GM18873 (cell line): ENCODE results near the gene ZNF609.
"Not testable (repeated sequence)": the region's sequence is repeated elsewhere in the genome, so short reads cannot be mapped to it uniquely, and the experiment has no call there.

Experiments
- ATAC-seq: cut with Tn5 transposase; IDR thresholded peaks from one replicate; pipeline ENCODE4 v1.9.1; 2021; ENCODE audit warnings: mild to moderate bottlenecking, moderate library complexity, moderate number of reproducible peaks; ENCODE audit not compliant: unreplicated experiment, low FRiP score

Gene ZNF609

DNA sequence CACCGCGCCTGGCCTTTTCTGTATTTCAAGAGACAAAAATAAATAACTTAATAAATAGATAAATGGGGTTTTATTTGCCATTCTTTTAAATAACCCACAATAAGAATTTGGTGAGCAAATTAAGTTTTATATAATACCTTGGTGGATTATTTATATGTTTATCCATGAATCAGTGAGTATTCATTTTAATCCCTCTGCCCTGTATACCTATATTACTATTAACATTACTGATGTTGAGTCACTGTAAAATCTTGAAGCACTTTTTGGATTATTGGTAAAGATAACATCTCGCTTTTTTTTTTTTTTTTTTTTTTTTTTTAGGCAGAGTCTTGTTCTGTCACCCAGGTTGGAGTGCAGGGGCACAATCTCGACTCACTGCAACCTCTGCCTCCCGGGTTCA, 154.1 kb downstream of the ZNF609 start:
- ATAC-seq: no peak

DNA sequence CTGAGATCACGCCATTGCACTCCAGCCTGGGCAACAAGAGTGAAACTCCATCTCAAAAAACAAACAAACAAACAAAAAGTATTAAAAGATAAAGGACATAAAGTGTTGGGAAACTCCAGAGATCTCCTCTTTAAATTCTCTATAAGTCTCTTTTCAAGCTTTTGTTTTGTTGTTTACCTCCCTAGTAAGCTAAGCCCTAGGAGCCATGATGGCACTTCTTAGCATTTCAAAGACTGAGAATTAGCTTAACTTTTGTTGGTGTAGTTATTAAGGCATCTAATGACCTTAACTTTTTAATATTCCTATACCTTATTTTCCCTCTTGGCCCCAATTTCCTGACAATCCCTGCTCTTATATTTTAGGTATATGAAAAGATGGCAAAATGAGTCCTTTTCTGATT, 157.3 kb downstream of the ZNF609 start:
- no peak for ATAC-seq

DNA sequence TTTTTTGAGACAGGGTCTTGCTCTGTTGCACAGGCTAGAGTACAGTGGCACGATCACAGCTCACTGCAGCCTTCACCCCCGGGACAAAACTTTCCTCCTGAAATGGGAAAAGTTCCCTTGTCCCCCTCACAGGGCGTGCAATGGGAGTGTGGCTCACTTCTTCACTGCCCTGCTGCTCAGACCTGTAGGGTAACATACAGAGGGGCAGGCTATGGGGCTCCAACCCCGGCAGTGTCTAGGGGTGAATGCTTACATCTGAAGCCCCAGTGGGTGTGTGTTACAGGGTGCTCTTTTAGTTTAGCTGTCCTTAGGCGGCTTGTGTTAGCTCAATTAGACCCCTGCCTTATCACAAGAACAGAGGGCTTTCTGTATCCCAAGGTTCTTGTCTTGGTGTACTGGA, 157.8 kb downstream of the ZNF609 start:
- no peak for ATAC-seq

DNA sequence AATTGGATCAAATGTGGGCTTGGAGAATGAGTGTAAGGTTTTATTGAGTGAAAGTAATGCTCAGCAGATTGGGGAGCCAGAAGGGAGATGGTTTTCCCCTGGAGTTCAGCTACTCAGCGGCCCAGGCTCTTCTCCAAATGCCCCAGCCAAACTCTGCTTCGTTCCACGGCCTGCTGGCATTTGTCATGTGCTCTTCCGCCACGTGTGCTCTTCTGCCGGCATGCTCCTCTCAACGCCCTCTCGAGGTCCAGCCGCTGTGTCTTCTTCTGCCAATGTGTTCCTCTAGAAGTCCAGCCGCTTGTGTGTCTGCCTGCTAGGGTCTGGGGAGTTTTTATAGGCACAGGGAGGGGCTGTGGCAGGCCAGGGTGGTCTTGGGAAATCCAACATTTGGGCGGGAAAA, 158.2 kb downstream of the ZNF609 start:
- ATAC-seq: no peak

DNA sequence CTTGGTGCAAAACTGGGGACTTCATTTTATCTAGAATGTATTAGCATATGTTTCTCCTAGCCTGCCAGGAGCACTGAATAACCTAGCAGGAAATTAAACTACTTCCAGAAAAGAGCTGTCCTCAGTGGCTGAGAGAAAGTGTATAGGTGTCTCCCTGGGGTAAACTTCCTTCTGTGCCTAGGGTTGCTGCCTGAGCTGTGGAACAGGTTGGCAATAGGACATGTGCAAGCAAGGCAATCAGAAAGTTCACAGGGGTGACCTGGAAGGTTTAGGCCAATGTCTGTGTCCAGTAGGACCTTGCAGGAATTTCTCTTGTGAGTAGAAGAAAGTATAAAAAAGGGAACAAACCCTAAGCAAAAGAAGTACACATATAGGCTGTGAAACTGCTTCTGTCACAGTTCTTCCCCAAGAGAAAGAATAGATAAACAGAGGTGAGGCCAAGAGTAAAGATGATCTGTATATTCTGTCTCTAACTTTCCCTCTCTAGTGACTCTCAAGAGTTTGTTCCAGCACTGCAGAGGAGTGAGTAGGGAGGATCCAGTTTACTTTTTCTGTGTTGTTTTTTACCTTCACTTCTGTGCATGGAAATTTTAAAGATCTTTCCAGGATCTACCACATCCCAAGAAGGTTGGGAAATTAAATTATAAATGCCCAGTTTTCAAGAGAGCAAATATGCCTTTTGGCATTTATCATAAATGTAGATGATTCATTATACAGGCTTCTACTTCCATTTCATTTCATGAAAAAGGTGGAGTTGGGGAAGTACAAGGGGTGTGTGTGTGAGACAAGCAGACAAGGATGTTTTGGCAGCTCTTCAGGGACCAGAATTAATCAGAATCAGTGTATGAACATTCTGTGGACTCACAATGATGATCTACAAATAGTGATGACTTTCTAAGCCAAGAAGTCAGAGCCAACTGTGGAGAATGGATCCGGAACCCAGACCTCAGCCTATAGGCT, 159.8 kb downstream of the ZNF609 start:
- ATAC-seq: no peak

DNA sequence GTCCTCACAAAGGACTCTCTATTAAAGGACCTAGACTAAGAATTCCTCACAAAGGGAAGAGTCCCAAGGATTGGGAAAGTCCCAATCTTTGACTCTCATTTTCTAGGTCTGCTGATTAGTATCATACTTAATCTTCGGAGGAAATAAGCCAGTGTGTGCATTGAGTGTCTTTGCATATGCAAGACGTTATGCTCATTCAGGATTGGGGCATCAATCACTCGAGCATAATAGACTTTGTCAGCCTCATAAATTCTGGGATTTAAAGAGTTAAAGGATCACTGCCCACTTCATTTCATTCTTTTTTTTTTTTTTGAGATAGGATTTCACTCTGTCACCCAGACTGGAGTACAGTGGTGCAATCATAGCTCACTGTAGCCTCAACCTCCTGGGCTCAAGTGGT, 160.7 kb downstream of the ZNF609 start:
- ATAC-seq: no peak

DNA sequence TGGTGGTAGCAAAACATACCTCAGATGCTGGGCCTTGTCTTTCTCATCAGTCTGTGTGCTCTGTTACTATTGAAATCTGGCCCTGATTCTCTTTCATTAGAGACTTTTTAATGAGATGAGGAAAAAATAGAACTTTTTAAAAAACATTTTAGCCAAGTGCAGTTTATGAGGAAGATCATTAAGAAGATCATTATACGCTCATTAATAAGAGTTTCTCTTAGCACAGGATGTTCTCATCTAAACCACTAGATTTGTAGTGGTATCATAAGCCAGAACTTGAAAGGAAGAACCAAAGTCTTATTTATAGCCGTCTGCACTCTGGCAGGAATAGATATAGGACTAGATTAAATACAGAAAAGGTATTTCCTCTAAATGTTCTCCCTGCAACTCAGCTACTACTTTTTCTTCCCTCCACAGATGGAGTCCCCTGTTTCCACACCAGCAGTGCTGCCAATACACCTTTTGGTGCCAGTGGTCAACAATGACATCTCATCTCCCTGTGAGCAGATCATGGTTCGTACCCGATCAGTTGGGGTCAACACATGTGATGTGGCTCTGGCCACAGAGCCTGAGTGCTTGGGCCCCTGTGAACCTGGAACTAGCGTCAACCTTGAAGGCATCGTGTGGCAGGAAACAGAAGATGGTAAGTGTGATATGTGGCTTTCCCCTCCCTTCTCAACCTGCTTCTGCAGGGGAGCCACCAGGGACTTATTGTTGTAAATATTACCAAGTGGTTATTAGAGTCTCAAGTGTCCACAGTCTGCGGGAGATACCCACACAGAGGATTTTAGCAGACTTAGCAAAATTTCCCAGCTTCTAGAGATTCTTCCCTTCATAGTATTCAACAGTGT, 162.3 kb downstream of the ZNF609 start:
- no peak for ATAC-seq

DNA sequence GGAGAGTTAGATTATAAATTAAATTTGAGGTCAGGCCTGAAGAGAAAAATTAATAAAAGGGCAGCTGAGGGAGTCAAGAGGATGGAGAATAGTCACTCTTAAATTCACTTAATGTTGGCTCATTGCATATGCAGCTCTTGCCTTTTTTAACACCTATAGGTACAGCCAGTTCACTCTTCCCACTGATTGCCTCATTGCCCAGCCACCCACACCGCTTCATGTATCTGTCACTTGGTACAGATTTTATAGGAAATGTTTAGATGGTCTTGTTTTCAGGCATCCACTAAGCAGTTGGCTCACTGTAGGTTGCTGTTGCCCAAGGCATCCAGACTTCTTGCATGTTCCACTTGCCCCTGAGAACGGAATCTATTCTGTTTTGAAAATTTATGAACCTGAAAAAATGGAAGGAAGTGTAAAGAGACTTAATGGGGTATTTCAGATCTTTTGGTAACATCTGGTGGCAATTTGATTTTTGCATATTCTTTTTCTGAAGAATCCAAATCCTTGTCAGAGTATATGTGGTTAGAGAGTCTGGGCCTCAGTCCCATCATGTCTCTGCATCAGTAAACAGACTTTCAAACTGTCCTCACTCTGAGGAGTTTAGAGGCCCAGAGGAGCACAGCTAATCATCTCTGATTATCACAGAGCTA, 163.1 kb downstream of the ZNF609 start:
- ATAC-seq: no peak

DNA sequence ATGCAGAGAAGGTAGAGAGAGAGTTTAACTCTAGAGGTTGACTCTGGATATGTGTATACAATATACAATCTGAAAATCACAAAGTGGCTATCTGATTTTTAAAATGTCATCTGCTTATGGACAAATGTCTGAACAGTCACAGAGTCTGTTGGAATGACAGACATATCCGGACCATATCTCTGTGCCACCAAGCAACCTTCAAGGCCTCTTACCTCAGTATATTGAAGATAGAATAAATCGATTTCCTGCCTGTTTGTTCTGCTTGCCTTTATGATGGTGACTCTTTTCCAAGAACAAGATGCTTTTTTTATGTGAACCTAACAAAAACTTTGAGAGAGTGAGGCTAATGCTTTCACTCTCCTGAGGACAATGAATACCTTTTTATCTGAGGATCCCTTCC, 163.9 kb downstream of the ZNF609 start:
- ATAC-seq: no peak

DNA sequence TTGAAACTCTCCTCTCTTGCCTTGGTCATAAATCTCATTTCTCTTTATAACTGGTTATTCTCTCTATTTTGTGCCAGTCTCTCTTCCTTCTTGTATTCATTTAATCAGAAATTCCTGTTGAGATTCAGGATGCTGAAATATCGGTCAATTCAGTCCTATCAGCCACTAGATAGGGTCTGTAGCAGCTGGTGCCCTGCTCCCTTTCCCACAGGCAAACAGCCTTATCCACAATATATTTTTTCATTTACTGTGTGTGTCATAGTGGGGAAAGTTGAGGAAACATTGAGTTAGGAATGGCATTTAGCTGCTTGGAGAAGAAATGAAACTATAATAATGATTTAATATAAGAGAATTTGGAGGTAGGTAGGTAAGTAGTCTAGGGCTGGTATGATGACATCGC, 168.7 kb downstream of the ZNF609 start:
- no peak for ATAC-seq

DNA sequence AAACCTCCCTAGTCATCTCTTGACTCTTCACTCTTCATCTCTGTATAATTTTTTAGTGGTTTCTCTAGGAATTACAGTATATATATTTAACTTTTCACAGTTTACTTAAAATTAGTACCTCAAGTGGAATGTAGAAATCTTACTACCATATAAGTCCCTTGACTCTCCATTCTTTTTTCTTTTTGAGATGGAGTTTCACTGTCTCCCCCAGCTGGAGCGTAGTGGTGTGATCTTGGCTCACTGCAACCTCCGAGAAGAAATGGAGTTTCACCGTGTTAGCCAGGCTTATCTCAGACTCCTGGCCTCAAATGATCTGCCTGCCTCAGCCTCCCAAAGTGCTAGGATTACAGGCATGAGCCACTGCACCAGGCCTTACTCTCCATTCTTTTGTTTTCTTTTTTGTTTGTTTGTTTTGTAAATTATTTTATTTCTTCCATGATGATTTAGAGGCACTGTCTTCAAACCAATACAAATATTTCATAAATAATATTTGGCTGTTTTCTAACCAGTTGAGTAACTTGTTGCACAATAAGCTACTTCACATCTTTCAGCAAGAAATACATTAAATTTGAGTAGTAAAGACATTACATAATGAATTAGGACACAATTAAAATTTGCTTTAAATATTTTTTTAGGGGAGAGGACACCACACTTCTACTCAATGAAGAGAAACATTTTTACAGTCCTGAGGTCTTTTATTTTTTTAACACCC, 170.2 kb downstream of the ZNF609 start:
- ATAC-seq: no peak

DNA sequence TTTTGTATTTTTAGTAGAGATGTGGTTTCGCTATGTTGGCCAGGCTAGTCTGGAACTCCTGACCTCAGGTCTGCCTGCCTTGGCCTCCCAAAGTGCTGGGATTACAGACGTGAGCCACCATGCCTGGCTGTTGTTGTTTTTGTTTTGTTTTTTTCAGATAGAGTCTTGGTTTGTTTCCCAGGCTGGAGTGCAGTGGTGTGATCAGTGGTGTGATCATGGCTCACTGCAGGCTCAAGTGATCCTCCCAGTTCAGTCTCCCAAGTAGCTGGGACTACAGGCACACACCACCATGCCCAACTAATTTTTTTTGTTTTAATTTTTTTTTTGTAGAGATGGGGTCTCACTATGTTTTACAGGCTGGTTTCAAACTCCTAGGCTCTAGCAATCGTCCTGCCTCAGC, 172.3 kb downstream of the ZNF609 start:
- ATAC-seq: not testable (repeated sequence)

DNA sequence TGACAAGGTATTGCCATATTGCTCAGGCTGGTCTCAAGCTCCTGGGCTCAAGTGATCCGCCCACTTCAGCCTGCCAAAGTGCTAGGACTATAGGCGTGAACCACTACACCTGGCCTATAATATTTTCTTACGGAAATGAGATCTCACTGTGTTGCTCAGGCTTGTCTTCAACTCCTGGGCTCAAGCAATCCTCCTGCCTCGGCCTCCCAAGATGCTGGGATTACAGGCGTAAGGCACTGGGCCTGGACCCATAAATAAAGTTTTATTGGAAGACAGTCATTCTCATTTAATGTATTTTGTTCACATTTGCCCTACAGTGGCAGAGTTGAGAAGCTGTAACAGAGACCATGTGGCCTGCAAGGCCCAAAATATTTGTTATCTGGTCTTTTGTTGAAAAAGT, 173.0 kb downstream of the ZNF609 start:
- ATAC-seq: no peak

DNA sequence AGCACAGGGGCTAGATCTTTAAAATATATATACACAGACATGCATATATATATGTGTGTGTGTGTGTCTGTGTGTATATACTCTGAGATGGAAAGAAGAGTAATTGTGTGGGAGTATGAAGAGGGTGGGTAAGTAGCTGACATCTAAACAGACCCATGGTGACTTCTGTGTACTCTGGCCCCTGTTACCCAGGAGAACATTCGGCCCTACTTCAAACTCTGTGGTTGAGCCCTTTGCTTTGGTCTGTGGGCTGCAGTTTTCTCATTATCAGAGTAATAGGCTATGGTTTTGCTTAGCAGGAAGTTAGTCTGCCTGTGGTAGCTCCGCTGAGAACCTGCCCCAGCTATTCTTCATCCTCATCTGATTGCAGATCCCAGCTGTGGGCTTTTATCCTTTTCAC, 173.6 kb downstream of the ZNF609 start:
- ATAC-seq: peak; percentile 62

DNA sequence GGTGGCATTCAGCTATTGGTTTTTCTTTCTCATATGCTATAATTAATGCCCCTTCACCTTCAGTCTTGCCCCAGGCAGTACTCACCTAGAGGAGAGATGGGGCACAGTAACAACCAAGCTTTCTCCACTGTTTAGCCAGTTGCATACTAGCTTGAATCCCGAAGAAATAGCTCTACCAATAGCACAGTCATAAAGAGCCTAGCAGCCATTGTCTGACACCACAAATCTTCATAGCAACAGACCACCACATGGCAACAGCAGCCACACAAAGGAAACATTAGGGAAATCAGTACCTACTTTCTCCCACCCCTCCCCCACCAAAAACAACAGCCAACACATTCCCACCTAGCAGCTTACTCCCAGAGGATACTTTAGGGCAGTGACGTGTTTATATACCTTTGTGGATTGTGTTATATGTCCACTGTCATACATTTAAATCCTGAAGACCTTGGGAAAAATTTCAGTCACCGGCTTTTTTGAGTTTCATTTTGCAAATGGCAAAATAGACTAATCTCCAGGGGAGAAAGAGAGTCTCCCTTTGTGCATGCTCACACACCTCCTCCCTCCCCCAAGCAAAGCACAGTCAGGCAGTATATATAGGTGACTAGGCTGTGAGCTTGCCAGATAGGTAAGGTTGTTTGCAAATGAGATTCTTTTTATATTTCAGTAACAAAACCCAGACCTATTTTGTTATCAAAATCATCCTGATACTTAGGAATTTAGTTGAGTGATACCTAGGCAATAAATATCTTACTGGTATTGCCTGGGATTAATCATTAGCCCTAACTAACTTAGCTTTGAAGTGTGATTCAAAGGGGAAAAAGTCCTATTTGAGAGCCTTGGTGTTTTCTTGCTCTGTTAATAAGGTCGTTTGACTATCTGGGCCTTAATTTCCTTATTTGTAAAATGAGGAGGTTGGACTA, 174.5 kb downstream of the ZNF609 start:
- peak; percentile 38 for ATAC-seq

DNA sequence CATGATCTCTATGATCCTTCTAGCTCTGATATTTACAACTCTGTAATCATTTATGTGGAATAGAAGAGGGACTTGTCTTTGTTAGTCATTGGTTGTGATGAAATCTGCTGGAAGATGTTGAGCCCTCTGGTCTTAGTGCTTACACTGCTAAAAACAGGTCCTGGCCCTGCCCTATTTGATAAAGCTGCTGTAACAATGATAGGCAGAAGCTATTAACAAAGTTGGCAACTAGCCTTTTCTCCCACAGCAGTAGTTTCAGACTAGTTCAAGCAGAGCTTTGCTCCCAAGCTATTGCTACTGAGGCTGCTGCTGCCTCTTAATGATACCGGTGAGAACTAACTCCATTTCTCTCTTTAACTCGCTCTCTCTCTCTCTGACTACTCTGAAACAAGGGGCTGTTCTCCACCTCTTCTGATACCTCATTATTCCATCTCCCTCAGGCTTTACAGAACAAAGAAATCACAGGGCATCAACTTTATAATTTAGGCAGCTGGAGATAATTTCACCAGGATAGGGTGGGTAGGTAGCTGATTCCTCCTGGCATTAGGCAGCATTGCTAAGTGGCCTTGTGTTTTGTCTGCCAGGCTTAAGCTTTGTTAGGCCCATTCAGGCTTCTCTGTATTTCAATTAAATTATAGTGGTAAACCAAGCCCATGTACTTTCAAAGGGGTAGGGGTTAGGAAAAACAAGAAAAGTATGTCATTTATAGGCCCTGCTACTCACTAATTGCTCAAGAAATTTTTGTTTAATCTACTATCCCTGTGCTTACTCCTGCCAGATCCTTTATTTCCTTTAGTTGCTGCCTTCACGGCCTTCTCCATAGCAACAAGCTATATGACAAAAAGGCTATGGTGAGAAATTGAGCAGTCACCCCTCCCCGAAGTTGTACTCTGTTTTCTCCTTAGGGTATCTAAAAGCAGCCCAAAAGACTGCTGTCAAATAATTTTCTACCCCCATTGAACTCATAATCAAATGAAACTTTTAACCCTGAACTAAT, 175.4 kb downstream of the ZNF609 start:
- no peak for ATAC-seq

DNA sequence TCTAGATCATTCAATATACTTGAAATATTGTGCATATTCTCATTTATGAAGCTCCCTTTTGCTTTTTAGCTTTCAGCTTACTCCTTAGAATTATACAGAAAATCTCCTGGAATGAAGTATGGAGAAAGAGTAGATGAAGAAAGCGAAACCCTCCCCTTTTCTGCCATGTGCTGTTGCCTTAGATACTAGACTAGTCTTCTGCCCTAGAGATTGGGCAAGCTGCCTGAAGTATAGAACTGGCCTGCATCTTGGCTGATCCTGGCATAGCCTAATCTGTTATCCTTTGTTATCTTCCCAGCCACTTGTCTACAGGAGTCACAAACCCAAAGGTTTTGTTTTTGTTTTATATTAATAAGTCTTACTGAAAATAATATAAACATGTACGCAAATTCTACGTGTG, 176.2 kb downstream of the ZNF609 start:
- no peak for ATAC-seq

DNA sequence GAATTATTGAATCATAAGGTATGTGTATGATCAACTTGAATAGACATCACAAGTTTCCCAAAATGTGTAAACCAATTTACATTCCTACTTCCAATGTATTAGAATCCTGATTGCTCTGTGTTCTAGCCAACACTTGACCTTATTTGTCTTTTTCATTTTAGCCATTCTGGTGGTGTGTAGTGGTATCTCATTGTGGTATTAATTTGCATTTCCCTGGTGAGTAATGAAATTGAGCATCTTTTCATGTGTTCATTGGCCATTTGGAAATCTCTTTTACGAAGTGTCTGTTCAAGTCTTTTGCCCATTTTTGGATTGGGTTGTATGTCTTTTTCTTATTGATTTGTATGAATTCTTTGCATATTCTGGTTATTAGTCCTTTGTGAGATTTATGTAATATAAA, 177.0 kb downstream of the ZNF609 start:
- no peak for ATAC-seq
